GM12874 (cell line): ENCODE data around the gene ZCCHC17.

Source experiments
- TF ChIP-seq, protein P1 (sequence below): IDR thresholded peaks from 2 replicates; pipeline ENCODE4 v1.5.1; 2011; ENCODE audit warnings: low read depth, mild to moderate bottlenecking, control low read depth, low read length, moderate library complexity; ENCODE audit not compliant: insufficient read depth

Gene ZCCHC17

DNA sequence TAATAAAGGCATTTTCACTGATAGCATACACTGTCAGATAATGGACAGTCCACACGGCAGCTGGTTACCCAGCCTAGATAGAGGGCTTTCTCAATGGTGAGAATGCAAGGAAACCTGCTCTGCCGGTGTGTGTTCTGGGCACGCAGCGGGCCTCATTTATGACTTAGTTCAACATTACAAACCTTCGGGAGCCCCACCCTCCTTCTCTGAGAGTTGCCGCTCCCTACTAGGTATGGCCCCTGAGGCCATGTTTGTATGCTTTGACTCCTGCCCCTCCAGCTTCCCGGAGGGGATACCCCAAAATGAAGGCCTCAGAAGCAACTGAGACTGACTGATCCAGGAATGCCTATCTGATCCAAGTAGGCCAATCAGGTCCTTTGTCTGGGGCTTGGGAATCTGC is 93.2 kb downstream of the ZCCHC17 start:
- TF ChIP-seq, protein P1, sequence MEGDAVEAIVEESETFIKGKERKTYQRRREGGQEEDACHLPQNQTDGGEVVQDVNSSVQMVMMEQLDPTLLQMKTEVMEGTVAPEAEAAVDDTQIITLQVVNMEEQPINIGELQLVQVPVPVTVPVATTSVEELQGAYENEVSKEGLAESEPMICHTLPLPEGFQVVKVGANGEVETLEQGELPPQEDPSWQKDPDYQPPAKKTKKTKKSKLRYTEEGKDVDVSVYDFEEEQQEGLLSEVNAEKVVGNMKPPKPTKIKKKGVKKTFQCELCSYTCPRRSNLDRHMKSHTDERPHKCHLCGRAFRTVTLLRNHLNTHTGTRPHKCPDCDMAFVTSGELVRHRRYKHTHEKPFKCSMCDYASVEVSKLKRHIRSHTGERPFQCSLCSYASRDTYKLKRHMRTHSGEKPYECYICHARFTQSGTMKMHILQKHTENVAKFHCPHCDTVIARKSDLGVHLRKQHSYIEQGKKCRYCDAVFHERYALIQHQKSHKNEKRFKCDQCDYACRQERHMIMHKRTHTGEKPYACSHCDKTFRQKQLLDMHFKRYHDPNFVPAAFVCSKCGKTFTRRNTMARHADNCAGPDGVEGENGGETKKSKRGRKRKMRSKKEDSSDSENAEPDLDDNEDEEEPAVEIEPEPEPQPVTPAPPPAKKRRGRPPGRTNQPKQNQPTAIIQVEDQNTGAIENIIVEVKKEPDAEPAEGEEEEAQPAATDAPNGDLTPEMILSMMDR: no peak

- TF ChIP-seq, protein P1: no peak
Measured at GRCh38 chr1:31393463-31393862, 96.6 kb downstream of the ZCCHC17 start.

DNA sequence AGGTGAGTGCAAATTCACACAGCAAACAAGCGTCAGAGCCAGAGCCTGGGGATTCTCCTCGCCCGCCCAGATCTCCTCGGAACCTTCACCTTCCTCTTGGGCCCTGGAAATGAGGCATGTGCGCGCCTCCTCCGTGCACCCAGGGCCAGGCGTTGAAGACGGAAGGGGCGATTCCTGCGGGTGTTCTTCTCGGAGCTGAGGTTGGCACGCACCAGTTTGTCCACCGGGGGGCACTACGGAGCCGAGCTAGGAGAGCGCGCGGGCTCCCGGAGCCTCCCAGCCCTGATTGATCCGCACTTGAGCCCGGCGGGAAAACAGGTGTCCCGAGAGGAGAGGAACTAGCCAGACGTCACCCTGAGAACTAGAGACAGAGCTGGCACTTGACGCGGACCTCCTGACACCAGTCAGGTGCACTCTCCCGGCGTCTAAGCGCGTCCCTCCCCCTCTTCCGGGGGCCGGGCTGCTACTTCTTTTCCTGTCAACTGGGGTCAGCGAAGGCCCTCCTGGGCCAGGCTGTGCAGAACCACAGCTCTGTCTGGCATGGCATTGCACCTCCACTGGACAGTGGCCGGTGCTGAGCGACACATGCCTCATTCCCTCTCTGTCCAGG is 97.9 kb downstream of the ZCCHC17 start:
- TF ChIP-seq, protein P1: peak; percentile 91

- TF ChIP-seq, protein P1: peak; percentile 45; the same call in 1 of the 2 replicates
Measured at GRCh38 chr1:31396633-31397351, 100.0 kb downstream of the ZCCHC17 start.

GRCh38 chr1:31397360-31398095 is 100.7 kb downstream of the ZCCHC17 start:
- TF ChIP-seq, protein P1: no peak

DNA sequence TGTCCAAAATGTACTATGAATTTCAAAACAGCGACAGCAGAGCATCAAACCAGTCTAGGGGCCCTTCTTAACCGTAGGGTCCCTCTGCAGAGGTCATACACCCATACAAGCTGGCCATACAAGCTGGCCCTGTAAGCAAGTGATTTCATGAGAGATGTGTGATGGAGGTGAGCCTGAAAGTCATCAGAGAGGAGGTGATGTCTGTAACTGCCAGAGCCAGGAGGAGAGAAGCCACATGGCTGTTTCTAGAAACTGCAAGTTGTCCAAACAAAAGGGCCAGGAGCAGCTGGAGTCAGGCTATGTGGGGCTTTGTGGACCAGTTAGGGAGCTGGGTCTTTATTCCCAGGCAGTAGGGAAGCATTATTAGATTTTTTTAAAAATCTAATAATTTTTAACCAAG is 101.4 kb downstream of the ZCCHC17 start:
- TF ChIP-seq, protein P1: no peak

- TF ChIP-seq, protein P1: no peak
Measured at GRCh38 chr1:31399976-31400375, 103.1 kb downstream of the ZCCHC17 start.
